ENCODE measurements around the gene ZNF107. TPM values are rescaled to one million over a fixed set of nuclear protein-coding genes. Genes with fewer than 3 reads are reported as not detected.
"Not testable (repeated sequence)": the region's sequence is repeated elsewhere in the genome, so short reads cannot be mapped to it uniquely, and the experiment has no call there.

ZNF107 gene
- total RNA-seq, 4 donors from 2014 or later: 3.6 to 9.0 (median 6.4) TPM

- no peaks in the 10 kb centered on the region for H3K36me3 ChIP-seq
- H3K27ac ChIP-seq: no peak overlapping the region
- DNase-seq (ENCODE audit: low spot score in 2 of 2): no peak
- WGBS, 2 donors: 83 to 89% methylated on average over 4 to 5 of the region's 5 CpGs
- H3K4me1 ChIP-seq: no peaks in the 10 kb centered on the region
- H3K9me3 ChIP-seq: no peaks in the 10 kb centered on the region
- no peaks in the 10 kb centered on the region for H3K27me3 ChIP-seq
- no peak overlapping the region for H3K4me3 ChIP-seq
- TF ChIP-seq POLR2A (IDR thresholded peaks at IDR 0.05) (no peak), CTCF (IDR thresholded peaks at IDR 0.05) (no peak), EP300 (IDR thresholded peaks at IDR 0.05) (no peak)
These were observed 11.0 kb upstream of the ZNF107 start for GRCh38 chr7:64654796-64655548.

GRCh38 chr7:64655811-64656210 is 10.1 kb upstream of the ZNF107 start:
- TF ChIP-seq POLR2A (IDR thresholded peaks at IDR 0.05) (no peak), EP300 (IDR thresholded peaks at IDR 0.05) (no peak), CTCF (IDR thresholded peaks at IDR 0.05) (no peak)

GRCh38 chr7:64656489-64656888 is 9.4 kb upstream of the ZNF107 start:
- no peaks in the 10 kb centered on the region for H3K4me1 ChIP-seq
- H3K4me3 ChIP-seq: no peak overlapping the region
- 90 to 96% methylated on average over 3 of the region's 3 CpGs for WGBS, 2 donors
- no peaks in the 10 kb centered on the region for H3K27me3 ChIP-seq
- no peak overlapping the region for H3K27ac ChIP-seq
- TF ChIP-seq CTCF (IDR thresholded peaks at IDR 0.05): no peak
- no peak for TF ChIP-seq EP300 (IDR thresholded peaks at IDR 0.05)
- TF ChIP-seq POLR2A (IDR thresholded peaks at IDR 0.05): no peak
- H3K36me3 ChIP-seq: no peaks in the 10 kb centered on the region
- no peaks in the 10 kb centered on the region for H3K9me3 ChIP-seq
- no peak for DNase-seq (ENCODE audit: low spot score in 2 of 2)

More at GRCh38 chr7:64655811-64656210, 10.1 kb upstream of the ZNF107 start:
- Histone ChIP-seq H3K27ac (no peak overlapping the region), H3K36me3 (no peaks in the 10 kb centered on the region), H3K27me3 (no peaks in the 10 kb centered on the region), H3K4me3 (no peak overlapping the region), H3K9me3 (no peaks in the 10 kb centered on the region), H3K4me1 (no peaks in the 10 kb centered on the region)
- no peak for DNase-seq (ENCODE audit: low spot score in 2 of 2)
- whole genome bisulfite sequencing, 2 donors: 63 to 78% methylated on average over 2 of the region's 2 CpGs

- not testable (repeated sequence) for H3K4me3 ChIP-seq; DNase-seq (ENCODE audit: low spot score in 2 of 2); H3K36me3 ChIP-seq; H3K9me3 ChIP-seq; H3K27me3 ChIP-seq; H3K27ac ChIP-seq
- 94 to 95% methylated on average over 5 of the region's 5 CpGs for WGBS, 2 donors
- H3K4me1 ChIP-seq: peaks cover 0 to 17% (median 0%) of the 10 kb centered on the region in 4 donors
These were observed 3.8 kb upstream of the ZNF107 start for GRCh38 chr7:64662091-64662490.

- Histone ChIP-seq H3K4me1 (peaks cover 0 to 19% (median 0%) of the 10 kb centered on the region in 4 donors), H3K27ac (peak overlapping the region; percentile 31 to 83 (median 79))
- WGBS, 2 donors: 35 to 55% methylated on average over 2 of the region's 2 CpGs
These were observed 724 bp downstream of the ZNF107 start for GRCh38 chr7:64666663-64667050.

More at GRCh38 chr7:64666663-64667050, 724 bp downstream of the ZNF107 start:
- TF ChIP-seq CTCF (IDR thresholded peaks at IDR 0.05) (no peak), EP300 (IDR thresholded peaks at IDR 0.05) (no peak), POLR2A (IDR thresholded peaks at IDR 0.05) (no peak)
- no peaks in the 10 kb centered on the region for H3K27me3 ChIP-seq
- DNase-seq (ENCODE audit: low spot score in 2 of 2): no peak
- no peaks in the 10 kb centered on the region for H3K9me3 ChIP-seq
- peak overlapping the region; percentile 59 to 80 (median 70) for H3K4me3 ChIP-seq
- peaks cover 0 to 20% (median 0%) of the 10 kb centered on the region in 3 donors for H3K36me3 ChIP-seq

All from tibial nerve (tissue), 4 donors.